ENCODE measurements around the gene GRIK4. TPM values are rescaled to one million over a fixed set of nuclear protein-coding genes. Genes with fewer than 3 reads are reported as not detected.

The GRIK4 gene
- total RNA-seq, 2 experiments from 2014 or later: not detected

DNA sequence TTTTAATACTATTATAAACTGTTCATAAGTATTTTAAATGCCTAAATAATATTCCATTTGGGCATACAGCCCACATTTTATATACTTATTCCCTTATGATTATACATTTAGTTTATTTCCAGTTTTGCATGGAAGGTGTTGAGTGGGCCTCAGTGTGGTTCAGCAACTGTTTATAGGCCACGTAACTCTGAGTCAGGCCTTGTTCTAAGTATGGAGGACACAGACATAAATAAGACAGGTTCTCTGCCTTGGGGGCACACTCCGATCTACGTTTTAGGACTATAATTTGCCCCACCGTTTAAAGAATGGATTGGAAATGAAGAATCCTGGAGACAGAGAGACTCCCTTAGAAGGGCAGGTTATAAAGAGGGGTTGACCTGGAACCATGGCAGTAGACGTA, 300.2 kb downstream of the GRIK4 start:
- Mint-ChIP-seq H3K4me3 (no peak overlapping the region), H3K9me3 (no peaks in the 10 kb centered on the region), H3K27ac (no peak overlapping the region), H3K36me3 (ENCODE audit: low read depth) (no peaks in the 10 kb centered on the region), H3K4me1 (ENCODE audit: low read depth) (no peaks in the 10 kb centered on the region), H3K27me3 (peaks cover 11% of the 10 kb centered on the region)
- peaks cover 0 to 6% of the 10 kb centered on the region in 2 experiments for H3K9me3 ChIP-seq (ENCODE audit: control insufficient read depth in 1 of 2, insufficient read depth in 1 of 2, low read length in 2 of 2)
- TF ChIP-seq, protein P1, sequence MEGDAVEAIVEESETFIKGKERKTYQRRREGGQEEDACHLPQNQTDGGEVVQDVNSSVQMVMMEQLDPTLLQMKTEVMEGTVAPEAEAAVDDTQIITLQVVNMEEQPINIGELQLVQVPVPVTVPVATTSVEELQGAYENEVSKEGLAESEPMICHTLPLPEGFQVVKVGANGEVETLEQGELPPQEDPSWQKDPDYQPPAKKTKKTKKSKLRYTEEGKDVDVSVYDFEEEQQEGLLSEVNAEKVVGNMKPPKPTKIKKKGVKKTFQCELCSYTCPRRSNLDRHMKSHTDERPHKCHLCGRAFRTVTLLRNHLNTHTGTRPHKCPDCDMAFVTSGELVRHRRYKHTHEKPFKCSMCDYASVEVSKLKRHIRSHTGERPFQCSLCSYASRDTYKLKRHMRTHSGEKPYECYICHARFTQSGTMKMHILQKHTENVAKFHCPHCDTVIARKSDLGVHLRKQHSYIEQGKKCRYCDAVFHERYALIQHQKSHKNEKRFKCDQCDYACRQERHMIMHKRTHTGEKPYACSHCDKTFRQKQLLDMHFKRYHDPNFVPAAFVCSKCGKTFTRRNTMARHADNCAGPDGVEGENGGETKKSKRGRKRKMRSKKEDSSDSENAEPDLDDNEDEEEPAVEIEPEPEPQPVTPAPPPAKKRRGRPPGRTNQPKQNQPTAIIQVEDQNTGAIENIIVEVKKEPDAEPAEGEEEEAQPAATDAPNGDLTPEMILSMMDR (IDR thresholded peaks at IDR 0.05): no peak
- no peak overlapping the region for H3K27ac ChIP-seq (ENCODE audit: low read depth in 1 of 2, low read length in 2 of 2)
- CTCF ChIA-PET: no interaction called here
- intact Hi-C loops (cut with DNase I, micrococcal nuclease): loop anchor here in 1 of 2 experiments (10.0 kb wide), 1 partner anchor 477 kb away; the partner anchor contains the start of gene ARHGEF12
- no peak for DNase-seq
- H3K4me3 ChIP-seq (ENCODE audit: low read length): no peak overlapping the region
- no peak for ATAC-seq (ENCODE audit: poor library complexity)
- no peaks in the 10 kb centered on the region for H3K36me3 ChIP-seq (ENCODE audit: insufficient read depth, low read length)
- POLR2A ChIA-PET: no interaction called here
- H3K4me1 ChIP-seq (ENCODE audit: insufficient read depth, low read length): no peaks in the 10 kb centered on the region
- H3K27me3 ChIP-seq (ENCODE audit: control insufficient read depth in 1 of 2, insufficient read depth in 2 of 2, low read length in 2 of 2): peaks cover 0 to 8% of the 10 kb centered on the region in 2 experiments

DNA sequence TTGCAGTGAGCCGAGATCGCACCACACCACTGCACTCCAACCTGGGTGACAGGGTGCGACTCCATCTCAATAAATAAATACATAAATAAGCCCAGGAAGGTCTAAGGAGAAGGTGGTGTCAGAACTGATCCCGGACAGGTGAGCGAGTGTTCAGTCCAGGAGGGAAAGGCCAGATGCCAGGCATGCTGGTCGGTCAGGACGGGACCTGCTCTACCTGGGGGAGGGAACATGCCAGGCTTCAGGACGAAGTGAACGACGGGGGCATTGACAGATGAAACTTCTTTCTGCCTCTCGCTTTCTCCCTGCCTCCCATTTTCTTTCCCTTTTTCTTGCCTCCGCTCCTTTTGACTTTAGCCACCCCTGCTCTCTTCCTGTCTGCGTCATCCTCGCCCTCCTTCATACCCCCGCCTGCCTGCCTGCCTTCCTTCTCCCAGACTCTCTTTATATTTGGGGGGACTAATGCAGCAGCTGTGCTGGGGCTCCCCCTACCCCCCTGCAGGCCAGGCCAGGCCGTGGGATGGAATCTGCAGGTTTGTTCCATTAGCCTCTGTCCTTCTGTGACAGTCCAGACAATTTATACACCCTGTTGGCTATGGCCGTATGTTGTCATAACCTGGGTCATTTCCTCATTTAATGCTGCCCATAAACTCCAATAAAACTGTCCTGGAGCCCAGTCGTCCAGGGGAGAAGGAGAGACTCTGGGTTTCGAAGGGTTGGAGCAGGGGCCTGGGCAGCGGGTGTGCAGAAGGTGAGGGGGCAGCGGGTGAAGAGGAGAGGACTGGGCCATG, 303.2 kb downstream of the GRIK4 start:
- no peaks in the 10 kb centered on the region for H3K4me1 Mint-ChIP-seq (ENCODE audit: low read depth)
- Histone ChIP-seq H3K4me1 (ENCODE audit: insufficient read depth, low read length) (no peaks in the 10 kb centered on the region), H3K4me3 (ENCODE audit: low read length) (no peak overlapping the region), H3K36me3 (ENCODE audit: insufficient read depth, low read length) (no peaks in the 10 kb centered on the region), H3K27me3 (ENCODE audit: control insufficient read depth in 1 of 2, insufficient read depth in 2 of 2, low read length in 2 of 2) (no peaks in the 10 kb centered on the region), H3K9me3 (ENCODE audit: control insufficient read depth in 1 of 2, insufficient read depth in 1 of 2, low read length in 2 of 2) (peaks cover 0 to 6% of the 10 kb centered on the region in 2 experiments), H3K27ac (ENCODE audit: low read depth in 1 of 2, low read length in 2 of 2) (no peak overlapping the region)
- ATAC-seq (ENCODE audit: poor library complexity) (no peak), DNase-seq (no peak)
- no peak overlapping the region for H3K4me3 Mint-ChIP-seq
- intact Hi-C loops (cut with DNase I, micrococcal nuclease): loop anchor here in 1 of 2 experiments (10.0 kb wide), 1 partner anchor 480 kb away; the partner anchor contains the start of gene ARHGEF12
- CTCF ChIA-PET: no interaction called here
- no peaks in the 10 kb centered on the region for H3K36me3 Mint-ChIP-seq (ENCODE audit: low read depth)
- POLR2A ChIA-PET: no interaction called here
- no peaks in the 10 kb centered on the region for H3K9me3 Mint-ChIP-seq
- peaks cover 28% of the 10 kb centered on the region for H3K27me3 Mint-ChIP-seq
- TF ChIP-seq, protein P1 (IDR thresholded peaks at IDR 0.05): no peak
- H3K27ac Mint-ChIP-seq: no peak overlapping the region

DNA sequence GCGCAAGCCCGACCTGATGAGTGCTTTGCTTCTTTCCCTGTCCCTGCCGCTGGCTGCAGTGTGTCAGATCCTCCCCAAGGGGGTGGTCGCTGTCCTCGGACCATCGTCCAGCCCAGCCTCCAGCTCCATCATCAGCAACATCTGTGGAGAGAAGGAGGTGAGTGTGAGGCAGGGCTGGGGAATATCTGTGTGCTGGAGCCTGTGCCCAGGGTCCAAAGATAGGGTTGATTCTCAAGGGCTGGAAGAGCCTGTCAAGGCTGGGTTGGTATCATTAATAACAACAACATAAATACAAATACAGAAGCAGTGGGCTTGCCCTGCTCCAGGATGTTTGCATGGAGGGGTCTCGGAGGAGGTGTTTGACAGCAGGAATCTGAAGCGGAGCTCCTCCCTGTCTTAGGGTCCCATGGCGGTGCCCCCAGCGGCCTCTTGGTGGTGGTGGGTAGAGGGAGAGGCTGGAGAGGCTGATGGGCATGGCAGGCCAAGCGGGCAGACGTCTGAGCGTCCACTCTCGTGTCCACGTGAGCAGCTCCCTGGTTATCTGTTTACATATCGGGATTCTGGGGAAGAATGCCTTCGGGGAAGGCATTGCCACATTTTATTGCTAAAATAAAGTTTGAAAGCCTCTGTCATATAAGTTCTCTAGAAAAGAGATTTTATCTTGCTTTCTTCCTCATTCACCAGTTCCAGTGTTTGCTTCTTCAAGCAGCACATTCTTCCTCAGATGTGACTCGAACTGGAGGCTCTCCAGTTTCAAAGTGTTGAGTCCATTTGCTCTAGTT, 304.0 kb downstream of the GRIK4 start:
- Mint-ChIP-seq H3K36me3 (ENCODE audit: low read depth) (no peaks in the 10 kb centered on the region), H3K27ac (no peak overlapping the region), H3K4me1 (ENCODE audit: low read depth) (no peaks in the 10 kb centered on the region), H3K9me3 (no peaks in the 10 kb centered on the region), H3K4me3 (no peak overlapping the region), H3K27me3 (peaks cover 32% of the 10 kb centered on the region)
- ATAC-seq (ENCODE audit: poor library complexity) (no peak), DNase-seq (no peak)
- CTCF ChIA-PET: no interaction called here
- H3K9me3 ChIP-seq (ENCODE audit: control insufficient read depth in 1 of 2, insufficient read depth in 1 of 2, low read length in 2 of 2): peaks cover 0 to 6% of the 10 kb centered on the region in 2 experiments
- no peaks in the 10 kb centered on the region for H3K36me3 ChIP-seq (ENCODE audit: insufficient read depth, low read length)
- no peaks in the 10 kb centered on the region for H3K4me1 ChIP-seq (ENCODE audit: insufficient read depth, low read length)
- H3K4me3 ChIP-seq (ENCODE audit: low read length): no peak overlapping the region
- POLR2A ChIA-PET: no interaction called here
- intact Hi-C loops (cut with DNase I, micrococcal nuclease): loop anchor here in 1 of 2 experiments (10.0 kb wide), 1 partner anchor 481 kb away; the partner anchor contains the start of gene ARHGEF12
- no peaks in the 10 kb centered on the region for H3K27me3 ChIP-seq (ENCODE audit: control insufficient read depth in 1 of 2, insufficient read depth in 2 of 2, low read length in 2 of 2)
- H3K27ac ChIP-seq (ENCODE audit: low read depth in 1 of 2, low read length in 2 of 2): no peak overlapping the region
- TF ChIP-seq, protein P1 (IDR thresholded peaks at IDR 0.05): no peak

Measured in CD4-positive, alpha-beta T cell (primary cell).